ENCODE results near the gene NAT9.

NAT9 gene

GRCh38 chr17:74776044-74776962 lies at the start of gene NAT9:
TSS of gene NAT9 (minus strand) at chr17:74776345. CDS start at chr17:74775698, 647 bp downstream.
- DNase-seq (ENCODE audit: low read depth in 2 of 2): peak; percentile 79 to 84

- no peak for DNase-seq (ENCODE audit: low read depth in 2 of 2)
Observed at GRCh38 chr17:74824961-74825627, 48.9 kb upstream of the NAT9 start.

GRCh38 chr17:74822939-74823367 lies 46.8 kb upstream of the NAT9 start:
- DNase-seq (ENCODE audit: low read depth in 2 of 2): no peak

DNA sequence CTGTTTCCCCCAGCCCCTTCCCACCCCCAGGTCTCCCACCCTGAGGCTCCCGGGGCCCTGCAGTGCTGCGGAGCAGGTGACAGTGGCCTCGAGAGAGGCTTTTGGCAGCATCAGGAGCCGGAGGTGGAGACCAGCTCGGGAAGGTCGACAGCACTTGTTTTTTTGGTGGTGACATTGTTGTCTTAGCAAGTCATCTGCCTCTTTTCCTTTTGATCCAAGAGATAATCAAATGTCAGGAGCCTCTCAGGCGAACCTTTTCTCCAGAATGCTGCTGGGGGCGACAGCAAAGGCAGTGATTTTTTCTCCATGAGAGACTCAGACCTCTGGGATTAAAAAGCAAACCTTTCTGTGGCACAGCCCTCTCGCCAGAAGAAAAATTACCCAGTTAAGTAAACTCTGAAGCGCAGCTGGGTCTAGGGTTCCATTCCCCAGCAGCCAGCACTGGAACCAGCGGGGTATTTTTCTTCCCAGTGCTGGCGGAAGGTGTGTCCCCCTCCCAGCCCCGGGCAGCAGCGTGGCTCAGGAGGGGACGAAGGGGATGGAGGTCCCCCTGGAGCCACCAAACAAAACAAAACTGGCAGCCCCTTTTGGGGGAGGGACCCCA lies 46.3 kb upstream of the NAT9 start:
- DNase-seq (ENCODE audit: low read depth in 2 of 2): no peak

GRCh38 chr17:74821655-74822334 lies 45.6 kb upstream of the NAT9 start:
- DNase-seq (ENCODE audit: low read depth in 2 of 2): no peak

DNA sequence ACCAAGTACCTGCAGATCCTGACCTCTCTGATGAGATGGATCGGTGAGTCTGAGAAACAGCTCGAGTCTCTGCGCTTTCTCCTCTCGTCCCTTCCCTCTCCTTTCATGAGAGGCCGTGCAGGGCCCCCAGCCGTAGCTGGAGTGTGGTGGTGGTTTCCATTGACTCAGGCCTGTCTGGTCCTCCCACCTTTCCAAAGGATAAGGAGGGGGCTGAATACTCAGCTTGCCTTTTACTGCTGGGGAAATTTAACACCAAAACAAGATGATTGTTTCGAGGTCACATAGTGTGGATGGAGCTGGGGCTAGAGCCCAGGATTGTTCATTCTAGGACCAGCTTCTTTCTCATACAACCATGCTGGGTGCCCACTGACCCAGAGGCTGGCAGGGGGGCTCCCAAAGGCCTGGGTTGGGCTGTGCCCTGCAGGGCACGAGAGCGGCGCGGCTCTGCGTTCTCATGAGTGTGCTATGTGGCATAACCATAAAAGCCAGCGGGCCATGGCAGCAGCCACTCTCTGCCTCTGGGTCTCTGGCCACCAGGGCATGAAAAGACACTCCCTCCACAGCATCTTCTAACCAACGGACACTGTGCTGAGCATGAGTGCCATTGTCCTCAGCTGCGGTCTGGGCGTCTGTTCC lies 43.8 kb upstream of the NAT9 start:
- DNase-seq (ENCODE audit: low read depth in 2 of 2): no peak

DNA sequence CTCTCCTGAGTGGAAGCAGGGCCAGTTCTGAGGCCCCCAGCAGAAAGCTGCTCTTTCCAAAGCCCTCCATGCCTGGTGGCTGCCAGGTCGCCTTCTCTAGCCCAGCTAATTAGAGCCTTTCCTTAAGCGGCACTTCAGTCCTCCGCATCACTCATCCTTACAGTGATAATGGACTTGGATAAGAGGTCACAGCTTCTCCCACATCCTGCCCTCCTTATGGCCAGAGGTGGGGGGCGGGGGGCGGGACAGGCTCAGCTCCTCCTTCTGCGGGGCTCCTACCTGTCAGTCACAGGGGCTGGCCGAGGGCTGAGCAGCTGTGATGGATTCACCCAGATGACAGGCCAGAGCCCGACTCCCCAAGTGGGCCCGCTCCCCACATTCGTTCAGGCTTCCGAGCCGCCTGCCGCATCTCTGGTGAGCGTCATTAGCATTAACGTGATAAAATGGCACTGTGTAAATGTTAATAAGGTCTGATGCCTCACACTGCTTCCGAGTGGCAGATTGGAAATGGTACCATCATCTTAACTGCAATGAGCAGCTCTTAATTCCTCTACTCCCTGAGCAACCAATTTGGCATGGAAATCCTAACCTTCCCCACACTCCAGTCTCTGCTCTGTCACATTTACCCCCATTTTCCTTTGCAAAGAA lies 42.3 kb upstream of the NAT9 start:
- no peak for DNase-seq (ENCODE audit: low read depth in 2 of 2)

DNA sequence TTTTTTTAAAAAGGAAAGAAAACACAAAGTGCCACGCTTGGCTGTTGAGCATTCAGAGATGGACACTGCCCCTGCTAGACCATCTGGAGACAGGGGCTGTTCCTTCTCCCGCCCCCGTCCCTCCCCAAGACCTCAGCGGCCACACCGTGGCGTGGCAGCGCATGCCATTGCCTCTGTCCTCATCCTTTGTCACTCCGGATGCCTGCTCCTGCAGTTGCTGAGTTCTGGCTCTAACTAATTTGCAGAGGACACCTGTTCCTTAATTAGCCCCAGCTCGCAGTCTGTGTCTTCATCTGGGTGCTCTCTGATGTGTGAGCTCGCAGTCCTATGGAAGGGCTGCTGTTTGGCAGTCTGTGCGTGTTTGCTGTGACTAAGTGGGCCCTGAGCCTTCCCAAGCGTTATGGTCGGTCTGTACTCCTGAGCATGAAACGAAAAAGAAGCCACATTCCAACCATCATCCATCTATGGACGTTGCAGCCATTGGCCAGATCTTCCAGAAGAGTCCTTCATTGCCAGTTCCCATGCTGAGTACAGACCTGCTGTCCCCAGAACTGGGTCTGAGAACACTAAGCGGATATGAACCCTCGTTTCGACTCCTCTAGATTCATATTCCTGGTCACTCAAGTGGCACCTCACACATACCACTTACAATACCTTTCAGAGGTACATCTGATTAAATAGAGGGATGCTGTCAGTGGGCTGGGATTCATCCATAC lies 40.9 kb upstream of the NAT9 start:
- no peak for DNase-seq (ENCODE audit: low read depth in 2 of 2)

DNA sequence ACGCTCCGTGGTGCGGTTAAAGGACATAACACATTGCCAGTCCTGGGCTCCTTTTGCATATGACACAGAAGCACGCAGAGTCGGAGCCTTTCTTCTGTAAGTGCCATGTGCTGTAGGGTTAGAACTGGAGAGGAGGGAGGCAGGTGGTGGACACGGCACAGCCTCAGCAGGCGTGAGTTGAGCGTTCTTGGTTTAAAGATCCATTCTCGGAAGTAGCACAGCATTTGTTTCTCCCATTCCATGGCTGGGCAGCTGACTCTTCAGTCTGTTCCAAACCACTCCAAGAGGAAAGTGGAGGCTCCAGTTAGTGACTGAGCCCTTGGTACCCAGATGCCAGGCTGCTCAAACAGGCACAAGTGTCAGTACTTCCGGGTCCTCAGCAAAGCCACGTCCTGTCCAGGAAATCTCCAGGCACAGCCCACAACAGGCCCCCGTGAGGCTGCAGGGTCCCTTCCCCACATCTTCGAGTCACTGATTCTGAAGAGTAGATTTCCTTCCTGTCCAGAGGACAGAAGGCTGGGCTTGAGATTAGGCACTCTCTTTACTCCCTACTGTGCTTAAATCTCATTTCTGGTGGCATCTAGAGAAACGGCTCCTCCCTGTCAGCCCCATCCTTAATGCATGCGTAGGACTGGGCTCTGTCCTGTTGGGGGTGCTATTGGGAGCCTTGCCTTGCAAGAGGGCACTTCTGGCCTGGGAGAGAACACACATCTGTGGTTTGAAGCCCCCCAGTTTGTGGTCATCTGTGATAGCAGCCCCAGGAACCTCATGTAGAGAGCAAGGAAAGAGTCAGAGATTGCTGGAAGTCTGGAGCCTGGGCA lies 39.6 kb upstream of the NAT9 start:
- no peak for DNase-seq (ENCODE audit: low read depth in 2 of 2)

DNA sequence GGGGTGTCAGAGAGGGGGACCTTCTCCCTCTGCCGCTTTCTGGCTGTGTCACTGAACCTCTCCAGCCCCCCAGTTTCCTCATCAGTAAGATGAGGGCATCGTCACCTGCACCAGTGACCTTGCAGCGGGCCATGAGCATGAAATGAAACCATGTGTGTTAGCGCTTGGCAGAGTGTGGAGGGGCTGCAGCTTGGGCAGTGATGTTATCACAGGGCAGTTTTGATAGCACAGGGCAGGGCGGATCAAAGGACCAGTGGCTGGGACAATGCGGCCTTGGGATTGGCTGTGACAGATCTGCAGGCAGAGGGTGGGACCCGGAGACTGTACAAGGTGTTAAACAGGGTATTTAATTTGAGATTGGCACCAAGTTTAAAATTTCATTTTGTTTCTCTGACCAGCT lies 38.9 kb upstream of the NAT9 start:
- no peak for DNase-seq (ENCODE audit: low read depth in 2 of 2)

DNA sequence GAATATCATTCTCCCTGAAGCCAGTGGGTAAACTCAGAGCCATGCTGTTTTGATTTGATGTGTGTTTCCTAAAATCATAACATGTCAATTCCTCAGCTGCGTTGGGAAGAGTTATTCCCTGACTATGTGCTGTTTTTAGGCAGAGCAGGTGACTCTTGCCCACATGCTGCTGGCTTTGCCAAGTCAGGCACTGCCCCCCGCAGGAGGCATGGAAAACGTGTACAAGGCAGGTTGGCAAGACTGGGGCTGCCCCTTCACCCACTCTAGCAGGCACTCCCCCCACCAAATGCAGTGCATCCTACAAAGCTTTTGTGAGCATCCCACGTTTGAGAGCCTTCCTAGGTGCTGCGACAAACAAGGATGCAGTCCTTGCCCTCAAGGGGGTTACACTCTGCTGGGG lies 38.3 kb upstream of the NAT9 start:
- DNase-seq (ENCODE audit: low read depth in 2 of 2): no peak

DNA sequence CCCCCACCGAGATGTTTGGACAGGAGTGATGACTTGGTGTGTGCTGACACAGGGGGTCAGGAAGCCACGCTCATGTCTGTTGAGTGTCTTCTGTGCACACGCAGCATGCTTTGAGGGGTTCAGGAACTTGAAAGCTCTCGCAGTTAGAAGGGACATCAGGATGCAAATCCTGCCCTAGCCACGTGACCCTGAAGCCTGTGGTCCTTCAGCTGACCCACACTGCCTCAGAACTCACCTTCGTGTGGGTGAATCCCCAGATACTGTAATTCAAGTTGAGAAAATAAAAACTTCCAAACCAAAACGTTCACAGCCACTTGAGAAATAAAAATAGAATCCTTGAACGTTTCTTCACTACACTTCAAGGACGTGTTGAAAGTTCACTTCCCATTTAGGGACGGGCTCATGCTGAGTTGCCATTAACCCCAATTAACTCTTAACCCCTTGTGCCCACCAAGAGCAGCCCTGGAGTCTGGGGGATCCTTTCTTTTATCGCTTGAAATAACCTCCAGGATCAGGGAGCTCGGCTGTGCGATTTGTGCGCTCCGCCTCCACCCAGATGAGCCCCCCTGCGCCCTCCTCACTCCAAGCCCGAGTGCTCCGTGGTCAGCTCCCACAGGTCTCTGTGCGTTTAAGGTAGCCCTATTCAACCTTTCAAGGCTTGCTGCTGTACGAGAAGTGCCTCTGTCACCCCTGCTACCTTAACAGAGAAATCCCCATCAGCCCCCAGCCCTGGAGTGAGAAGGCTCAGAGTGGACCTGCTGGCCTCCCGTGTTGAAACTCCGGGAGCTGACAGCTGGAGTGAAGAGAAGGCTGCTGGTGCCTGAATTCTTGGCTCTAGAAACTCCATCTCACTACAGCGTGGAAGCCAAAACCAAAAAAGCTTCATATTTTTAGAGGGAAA lies 36.2 kb upstream of the NAT9 start:
- DNase-seq (ENCODE audit: low read depth in 2 of 2): no peak

- DNase-seq (ENCODE audit: low read depth in 2 of 2): no peak
Observed at GRCh38 chr17:74810699-74811485, 34.7 kb upstream of the NAT9 start.

GRCh38 chr17:74808714-74809430 lies 32.7 kb upstream of the NAT9 start:
- DNase-seq (ENCODE audit: low read depth in 2 of 2): no peak

DNA sequence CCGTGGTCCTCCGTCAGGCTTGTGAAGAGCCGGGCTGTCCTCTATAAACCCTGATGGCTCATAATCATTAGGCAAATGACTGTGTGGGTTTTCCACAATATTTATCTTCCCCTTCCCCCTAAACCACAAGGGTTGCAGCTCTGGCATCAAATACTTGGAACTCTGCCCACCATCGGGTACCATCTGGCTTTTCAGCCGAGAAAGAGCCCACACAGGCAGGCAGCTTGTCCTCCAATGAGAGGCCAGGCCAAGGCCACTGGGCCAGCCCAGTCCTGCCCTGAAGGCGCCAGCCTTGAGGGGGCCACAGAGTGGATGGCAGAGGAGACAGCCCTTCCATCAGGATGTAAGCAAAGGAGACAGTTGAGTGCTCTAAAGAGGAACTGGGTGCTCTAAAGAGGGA lies 31.8 kb upstream of the NAT9 start:
- DNase-seq (ENCODE audit: low read depth in 2 of 2): no peak

DNA sequence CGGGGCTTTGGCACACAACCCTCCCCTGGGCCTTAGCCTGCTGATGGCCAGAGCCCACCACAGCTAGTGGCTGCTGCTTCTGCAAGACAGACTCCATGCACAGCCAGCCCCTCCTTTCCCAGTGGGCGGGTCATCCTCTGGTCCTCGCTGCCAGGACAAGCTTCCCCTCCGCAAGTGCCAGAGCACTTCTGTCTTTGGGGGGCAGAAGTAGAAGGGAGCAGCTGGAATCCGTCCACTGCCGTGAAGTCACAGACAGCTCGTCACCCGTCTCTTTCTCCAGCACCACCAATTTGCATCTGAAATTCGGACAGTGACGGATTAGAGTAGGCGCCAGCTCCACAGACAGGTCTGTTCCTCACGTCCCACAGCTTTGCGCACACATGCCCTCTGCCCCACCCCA lies 31.3 kb upstream of the NAT9 start:
- DNase-seq (ENCODE audit: low read depth in 2 of 2): no peak

DNA sequence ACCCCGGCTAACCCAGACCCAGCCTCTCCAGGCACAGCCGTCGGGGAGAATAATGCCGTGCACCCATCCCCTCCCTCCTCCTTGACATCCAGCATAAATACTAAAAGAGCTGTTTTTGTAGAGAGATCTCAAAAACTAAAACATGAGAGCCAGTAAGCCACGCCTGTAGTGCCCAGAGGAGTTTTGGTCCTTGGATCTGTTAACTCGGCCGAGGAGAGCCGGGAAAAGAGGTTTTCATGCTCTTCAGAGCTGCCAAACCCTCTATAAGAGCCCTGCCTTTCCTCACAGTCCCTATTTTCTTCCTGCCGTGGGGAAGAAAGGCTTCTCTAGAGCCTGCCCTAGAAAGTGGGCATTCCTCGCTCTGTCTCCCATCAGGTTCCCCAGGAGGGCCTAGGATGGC lies 30.2 kb upstream of the NAT9 start:
- no peak for DNase-seq (ENCODE audit: low read depth in 2 of 2)
